Measurements from ENCODE around the gene CDH4. TPM values are rescaled to one million over a fixed set of nuclear protein-coding genes. Genes with fewer than 3 reads are reported as not detected.

CDH4 gene
- total RNA-seq, 4 donors from 2014 or later = 0.71 to 4.2 (median 2.9) TPM

DNA sequence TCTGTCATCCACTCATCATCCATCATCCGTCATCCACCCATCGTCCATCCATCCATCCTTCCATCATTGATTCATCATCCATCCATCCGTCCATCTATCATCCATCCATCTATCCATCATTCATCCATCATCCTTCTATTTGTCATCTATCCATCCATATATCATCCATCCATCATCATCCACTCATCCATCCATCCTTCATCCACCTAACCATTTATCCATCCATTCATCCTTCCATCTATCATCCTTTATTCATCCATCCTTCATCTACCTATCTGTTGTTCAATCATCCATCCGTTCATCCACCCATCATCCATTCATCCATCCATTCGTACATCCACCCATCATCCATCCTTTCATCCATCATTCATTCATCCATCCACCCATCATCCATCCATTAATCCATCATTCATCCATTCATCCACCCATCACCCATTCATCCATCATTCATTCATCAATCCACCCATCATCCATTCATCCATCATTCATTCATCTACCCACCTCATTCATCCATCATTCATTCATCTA, 266.4 kb downstream of the CDH4 start:
- 88 to 94% methylated on average over 5 of the region's 5 CpGs for WGBS, 2 donors
- H3K4me3 ChIP-seq (ENCODE audit: low read depth, poor library complexity, severe bottlenecking) = no peak overlapping the region
- no peak for DNase-seq (ENCODE audit: low spot score in 2 of 2)
- no peak for TF ChIP-seq POLR2A (IDR thresholded peaks at IDR 0.05)
- TF ChIP-seq CTCF (IDR thresholded peaks at IDR 0.05) = peak in 1 of 3 donors; percentile 54
- intact Hi-C loops (cut with DNase I; ENCODE audit: low total_unique reads) = no loop called here

DNA sequence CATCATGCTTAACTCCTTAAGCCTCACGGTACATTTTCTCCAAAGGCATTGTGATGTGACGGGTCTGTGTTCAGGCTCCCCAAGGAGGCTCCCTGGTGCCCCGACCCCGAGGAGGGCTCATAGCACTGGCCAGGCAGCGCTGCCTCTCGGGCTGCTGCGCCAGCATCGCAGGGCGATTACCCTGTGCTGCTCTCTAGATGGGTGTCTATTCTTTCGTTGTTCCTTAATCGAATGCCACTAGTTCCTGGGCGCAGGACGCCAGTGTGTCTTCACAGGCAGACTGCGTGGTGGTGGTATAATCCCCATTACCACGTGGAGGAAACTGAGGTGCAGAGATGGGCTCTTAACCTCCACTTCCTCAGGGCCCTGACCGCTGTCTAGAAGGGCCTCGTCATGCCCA, 267.4 kb downstream of the CDH4 start:
- H3K4me3 ChIP-seq (ENCODE audit: low read depth, poor library complexity, severe bottlenecking) = no peak overlapping the region
- TF ChIP-seq POLR2A (IDR thresholded peaks at IDR 0.05) (no peak), CTCF (IDR thresholded peaks at IDR 0.05) (no peak)
- intact Hi-C loops (cut with DNase I; ENCODE audit: low total_unique reads) = no loop called here
- DNase-seq (ENCODE audit: low spot score in 2 of 2) = no peak
- 93 to 95% methylated on average over 17 of the region's 17 CpGs for WGBS, 2 donors

DNA sequence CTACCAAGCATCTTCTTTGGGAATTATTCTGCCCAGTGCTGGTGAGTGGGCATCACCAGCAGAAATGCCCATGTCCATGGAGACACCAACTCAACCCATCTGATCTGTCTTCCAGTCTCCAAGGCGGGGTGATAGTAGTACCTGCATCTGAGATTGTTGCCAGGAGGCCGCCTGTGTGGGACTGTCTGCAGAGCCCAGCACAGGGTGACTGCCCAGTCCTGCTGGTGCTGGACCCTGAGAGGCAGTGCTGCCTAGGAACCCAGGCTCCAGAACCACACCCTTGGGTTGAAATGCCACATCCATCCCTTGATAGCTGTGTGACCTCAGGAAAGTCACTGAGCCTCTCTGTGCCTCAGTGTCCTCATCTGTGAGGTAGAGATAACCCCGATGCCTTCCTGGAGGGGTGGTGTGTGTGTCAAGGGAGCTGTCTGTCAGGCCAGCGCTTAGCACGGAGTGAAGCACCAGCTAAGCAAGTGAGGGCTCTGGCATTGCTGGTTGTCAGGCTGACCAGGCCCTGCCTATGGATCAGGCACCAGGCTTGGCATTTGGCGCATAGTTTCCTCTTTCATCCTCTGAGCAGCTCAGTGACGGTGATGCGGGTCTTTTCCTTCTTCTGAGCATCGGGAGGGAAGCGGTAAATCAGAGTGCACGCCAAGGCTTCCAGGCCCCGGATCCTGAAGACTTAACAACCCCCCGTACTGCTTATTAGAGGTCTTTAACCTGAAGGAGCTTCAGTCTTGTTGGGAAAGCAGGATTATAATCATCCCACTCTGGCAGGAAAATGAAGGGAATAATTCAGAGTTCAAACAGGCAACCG, 268.2 kb downstream of the CDH4 start:
- H3K4me3 ChIP-seq (ENCODE audit: low read depth, poor library complexity, severe bottlenecking) = no peak overlapping the region
- no peak for DNase-seq (ENCODE audit: low spot score in 2 of 2)
- intact Hi-C loops (cut with DNase I; ENCODE audit: low total_unique reads) = no loop called here
- TF ChIP-seq CTCF (IDR thresholded peaks at IDR 0.05) (no peak), POLR2A (IDR thresholded peaks at IDR 0.05) (no peak)
- WGBS, 2 donors = 79 to 86% methylated on average over 13 of the region's 14 CpGs

GRCh38 chr20:61520893-61521460, 268.9 kb downstream of the CDH4 start:
- no peak for TF ChIP-seq POLR2A (IDR thresholded peaks at IDR 0.05)
- TF ChIP-seq CTCF (IDR thresholded peaks at IDR 0.05) = no peak
- H3K4me3 ChIP-seq (ENCODE audit: low read depth, poor library complexity, severe bottlenecking) = no peak overlapping the region
- DNase-seq (ENCODE audit: low spot score in 2 of 2) = no peak
- 51 to 63% methylated on average over 14 of the region's 14 CpGs for WGBS, 2 donors
- intact Hi-C loops (cut with DNase I; ENCODE audit: low total_unique reads) = no loop called here

GRCh38 chr20:61521687-61522420, 269.8 kb downstream of the CDH4 start:
- no peak overlapping the region for H3K4me3 ChIP-seq (ENCODE audit: low read depth, poor library complexity, severe bottlenecking)
- intact Hi-C loops (cut with DNase I; ENCODE audit: low total_unique reads) = no loop called here
- 84 to 86% methylated on average over 24 to 25 of the region's 25 CpGs for WGBS, 2 donors
- no peak for TF ChIP-seq CTCF (IDR thresholded peaks at IDR 0.05)
- no peak for TF ChIP-seq POLR2A (IDR thresholded peaks at IDR 0.05)
- no peak for DNase-seq (ENCODE audit: low spot score in 2 of 2)
